K562 (cell line): ENCODE results near the gene FAM161B. TPM values are rescaled to one million over a fixed set of nuclear protein-coding genes. Genes with fewer than 3 reads are reported as not detected.
"Not testable (repeated sequence)": the region's sequence is repeated elsewhere in the genome, so short reads cannot be mapped to it uniquely, and the experiment has no call there.

Experiments
- ATAC-seq: fragments of 200-7000 bp; cut with Tn5 transposase; 3 replicates; pipeline ENCODE4 v1.9.1; 2020; ENCODE audit warnings: moderate library complexity
- BruUV-seq: library from RNA; stranded (reverse); fragments of 400-500 nt; replicated peaks from 2 replicates; lab custom pipeline; 2021; lab: Mats Ljungman, UMichigan
- CTCF ChIA-PET: fragments of 300-600 bp; formaldehyde crosslinking; extraction: SDS; loops from one replicate; lab custom pipeline; 2021; ENCODE audit warnings: low intra/inter-chr PET ratio; lab: Yijun Ruan, JAX
- POLR2A ChIA-PET: fragments of 300-600, 350-650 bp; sonication (Branson Sonifier 250); formaldehyde crosslinking; extraction: SDS; loops from one replicate; lab custom pipeline; 2021; ENCODE audit warnings: antibody characterized with exemption, inconsistent platforms; lab: Yijun Ruan, JAX
- DNase-seq, 4 experiments: peaks; one replicate each; pipeline versions ENCODE4 v3.0.0 to v3.0.0-alpha.2; 2011 to 2018; ENCODE audit warnings: low spot score in 3 of 4, mixed read lengths in 3 of 4; ENCODE audit errors: extremely low read depth in 1 of 4
- FAIRE-seq: peaks from 2 replicates; lab custom pipeline; 2011; peaks lifted over from hg19 to GRCh38; lab: Jason Lieb, UNC
- H2AFZ ChIP-seq: 2 replicates; pipeline ENCODE4 v1.6.0; 2011; ENCODE audit warnings: low read depth, low read length, control low read depth, inconsistent platforms
- H3K27ac ChIP-seq: fragments of 200-600 bp; 3 replicates; pipeline ENCODE4 v1.8.0; 2011; ENCODE audit warnings: low read depth, mild to moderate bottlenecking, control low read depth, inconsistent platforms, low read length, moderate library complexity, mixed read lengths; ENCODE audit errors: extremely low read depth
- H3K27me3 ChIP-seq, 2 experiments: fragments of 300-600 bp in 1 of 2; 2 replicates in 1 of 2; 3 replicates in 1 of 2; pipeline versions ENCODE4 v1.6.0 to v1.8.0; 2011; ENCODE audit warnings: inconsistent platforms in 2 of 2, low read length in 2 of 2, mild to moderate bottlenecking in 1 of 2, mixed read lengths in 1 of 2, moderate library complexity in 1 of 2; ENCODE audit not compliant: control insufficient read depth in 2 of 2, insufficient read depth in 2 of 2
- H3K36me3 ChIP-seq: fragments of 300-600 bp; 3 replicates; pipeline ENCODE4 v1.8.0; 2011; ENCODE audit warnings: mild to moderate bottlenecking, low read length, inconsistent platforms; ENCODE audit not compliant: control insufficient read depth, insufficient read depth
- H3K4me1 ChIP-seq, 2 experiments: fragments of 200-600 bp in 1 of 2; replicated peaks in 1 of 2; 2 replicates in 1 of 2; 3 replicates in 1 of 2; pipeline versions ENCODE4 v1.5.1 to v1.8.0; 2011; ENCODE audit warnings: inconsistent platforms in 2 of 2, low read length in 2 of 2, mild to moderate bottlenecking in 1 of 2, mixed read lengths in 1 of 2, moderate library complexity in 1 of 2; ENCODE audit not compliant: control insufficient read depth in 2 of 2, insufficient read depth in 2 of 2
- H3K4me2 ChIP-seq: 2 replicates; pipeline ENCODE4 v1.6.1; 2011; ENCODE audit warnings: low read length, control low read depth, inconsistent platforms, mixed read lengths; ENCODE audit not compliant: insufficient read depth
- H3K4me3 ChIP-seq: fragments of 200-600 bp; sonication (generic), shearing (Covaris generic); 2 replicates; pipeline ENCODE4 v1.5.1; 2016; ENCODE audit warnings: control low read depth, inconsistent platforms
- H3K79me2 ChIP-seq: fragments of 200-600 bp; 3 replicates; pipeline ENCODE4 v1.8.0; 2011; ENCODE audit warnings: low read length, inconsistent platforms; ENCODE audit not compliant: control insufficient read depth, insufficient read depth
- H3K9ac ChIP-seq, 2 experiments: 2 replicates each; pipeline versions ENCODE4 v1.6.0 to v1.6.1; 2011; ENCODE audit warnings: low read depth in 2 of 2, low read length in 2 of 2, control low read depth in 1 of 2, inconsistent platforms in 1 of 2, mild to moderate bottlenecking in 1 of 2, mixed read lengths in 1 of 2; ENCODE audit not compliant: insufficient read depth in 1 of 2
- H3K9me1 ChIP-seq: one replicate; pipeline ENCODE4 v1.6.0; 2011; ENCODE audit warnings: inconsistent platforms, mild to moderate bottlenecking, low read length, moderate library complexity; ENCODE audit not compliant: control insufficient read depth, insufficient read depth
- H3K9me3 ChIP-seq: replicated peaks from 2 replicates; pipeline ENCODE4 v1.5.1; 2011; ENCODE audit warnings: low read depth, low read length, inconsistent platforms; ENCODE audit not compliant: control insufficient read depth, insufficient read depth
- H4K20me1 ChIP-seq: replicated peaks from 2 replicates; pipeline ENCODE4 v1.6.1; 2011; ENCODE audit warnings: low read length, inconsistent platforms, mixed read lengths; ENCODE audit not compliant: control insufficient read depth, insufficient read depth
- ARID2 ChIP-seq: fragments of 450-650 bp; IDR thresholded peaks from 2 replicates; pipeline ENCODE4 v1.6.1; 2017; ENCODE audit warnings: antibody characterized with exemption, mild to moderate bottlenecking
- BRD4 ChIP-seq: fragments of 200-600 bp; sonication (generic); IDR thresholded peaks from 2 replicates; pipeline ENCODE4 v1.6.1; 2017; ENCODE audit warnings: inconsistent platforms
- EHMT2 ChIP-seq: fragments of 450-650 bp; IDR thresholded peaks from 2 replicates; pipeline ENCODE4 v1.6.1; 2018; ENCODE audit warnings: antibody characterized with exemption
- HOXB6 ChIP-seq: fragments of 250-450 bp; sonication (Bioruptor Pico); IDR thresholded peaks from 2 replicates; pipeline ENCODE4 v1.5.1; 2022; ENCODE audit warnings: mild to moderate bottlenecking, borderline replicate concordance
- POLR3A ChIP-seq: IDR thresholded peaks from 2 replicates; pipeline ENCODE4 v1.6.1; 2011; ENCODE audit warnings: borderline replicate concordance, mild to moderate bottlenecking, moderate library complexity; ENCODE audit not compliant: insufficient read length, insufficient read depth; ENCODE audit errors: extremely low read depth
- TEAD2 ChIP-seq: fragments of 450-650 bp; IDR thresholded peaks from 2 replicates; pipeline ENCODE4 v1.6.1; 2016; ENCODE audit warnings: missing genetic modification characterization, control low read depth, missing compliant biosample characterization
- ZNF184 ChIP-seq: sonication (generic); formaldehyde crosslinking; IDR thresholded peaks from 2 replicates; pipeline ENCODE4 v1.5.0; 2020; ENCODE audit warnings: missing genetic modification reagents
- ZNF696 ChIP-seq: fragments of 250-450 bp; sonication (Bioruptor Pico); conservative IDR thresholded peaks from 2 replicates; pipeline ENCODE4 v1.4.0; 2020; ENCODE audit warnings: mild to moderate bottlenecking, moderate library complexity
- ZSCAN29 ChIP-seq: fragments of 450-650 bp; IDR thresholded peaks from 2 replicates; pipeline ENCODE4 v1.6.1; 2017
- WGBS: fragments of 100-300 bp; shearing (Covaris generic); methylation state at CpG from one replicate; pipeline ENCODE4 v1.1.6; 2016; ENCODE audit warnings: low coverage, mixed read lengths; ENCODE audit not compliant: insufficient coverage; ENCODE audit errors: missing lambda C conversion rate; 5-methylcytosine and 5-hydroxymethylcytosine counted together
- in situ Hi-C: fragments of 300-500 bp; cut with MboI; formaldehyde crosslinking; loops from 4 replicates; pipeline ENCODE4 v1.15.0; 2018; ENCODE audit warnings: inconsistent platforms, mixed read lengths
- intact Hi-C: fragments of 100-400 bp; cut with micrococcal nuclease; formaldehyde crosslinking; loops from 2 replicates; pipeline ENCODE4 v1.14.2; 2022
- polyA plus RNA-seq, 8 experiments: library from polyadenylated mRNA; depleted of rRNA in 4 of 8; stranded (reverse) in 5 of 8; unstranded in 3 of 8; fragments of >200 nt; fragmentation: Nextera tagmentation in 2 of 8; fragmentation: Illumina TruSeq in 1 of 8; extraction: Ambion mirVana in 2 of 8; extraction: Trizol in 1 of 8; gene quantifications; 2 replicates each; pipeline versions ENCODE4 v1.2.1 to v1.2.3, GENCODE V29; 2011 to 2014; ENCODE audit warnings: inconsistent platforms in 1 of 8, missing spikeins in 1 of 8
- total RNA-seq, 7 experiments: library from RNA; depleted of rRNA in 6 of 7; stranded (reverse); fragments of >200 nt in 6 of 7; fragmentation: Illumina TruSeq in 2 of 7; extraction: Trizol in 2 of 7; gene quantifications; 2 replicates each; pipeline versions ENCODE4 v1.2.1 to v1.2.3, GENCODE V29; 2011 to 2021; ENCODE audit warnings: low replicate concordance in 1 of 7
- TF ChIP-seq, protein P1 (sequence below): fragments of 250-450 bp; sonication (Bioruptor Pico); IDR thresholded peaks from 2 replicates; pipeline ENCODE4 v1.9.0; 2021; ENCODE audit warnings: mild to moderate bottlenecking
- TF ChIP-seq, protein P2 (sequence below): sonication (generic); formaldehyde crosslinking; IDR thresholded peaks from 2 replicates; pipeline ENCODE4 v1.8.1; 2022; ENCODE audit warnings: missing genetic modification reagents

Gene FAM161B
- total and polyA plus RNA-seq, 9 of the 15 experiments (the other 6 are each of a cell fraction or from before 2014, with no cell fraction given), result 0.15 to 1.3 (median 0.84) TPM

DNA sequence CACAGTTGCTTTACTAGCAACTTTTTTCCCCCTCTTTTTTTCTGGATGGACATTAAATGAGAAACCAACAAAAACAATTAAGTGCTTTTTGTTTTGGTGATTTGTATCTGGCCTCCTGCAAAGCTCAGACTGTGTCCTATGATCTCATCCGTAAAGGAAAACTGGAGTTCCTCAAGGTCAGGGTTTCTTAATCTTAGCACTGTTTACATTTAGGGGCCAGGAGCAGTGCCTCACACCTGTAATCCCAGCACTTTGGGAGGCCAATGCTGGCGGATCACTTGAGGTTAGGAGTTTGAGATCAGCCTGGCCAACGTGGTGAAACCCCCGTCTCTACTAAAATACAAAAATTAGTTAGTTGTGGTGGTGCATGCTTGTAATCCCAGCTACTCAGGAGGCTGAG is 41.2 kb upstream of the FAM161B start (continued):
- TF ChIP-seq ZNF696 (CRISPR knock-in tag), result no peak
- TF ChIP-seq, protein P1, sequence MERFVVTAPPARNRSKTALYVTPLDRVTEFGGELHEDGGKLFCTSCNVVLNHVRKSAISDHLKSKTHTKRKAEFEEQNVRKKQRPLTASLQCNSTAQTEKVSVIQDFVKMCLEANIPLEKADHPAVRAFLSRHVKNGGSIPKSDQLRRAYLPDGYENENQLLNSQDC, result no peak
- no peak for TF ChIP-seq TEAD2
- no peak for TF ChIP-seq EHMT2
- TF ChIP-seq ZSCAN29, result no peak
- no peak for TF ChIP-seq POLR3A
- TF ChIP-seq, protein P2, sequence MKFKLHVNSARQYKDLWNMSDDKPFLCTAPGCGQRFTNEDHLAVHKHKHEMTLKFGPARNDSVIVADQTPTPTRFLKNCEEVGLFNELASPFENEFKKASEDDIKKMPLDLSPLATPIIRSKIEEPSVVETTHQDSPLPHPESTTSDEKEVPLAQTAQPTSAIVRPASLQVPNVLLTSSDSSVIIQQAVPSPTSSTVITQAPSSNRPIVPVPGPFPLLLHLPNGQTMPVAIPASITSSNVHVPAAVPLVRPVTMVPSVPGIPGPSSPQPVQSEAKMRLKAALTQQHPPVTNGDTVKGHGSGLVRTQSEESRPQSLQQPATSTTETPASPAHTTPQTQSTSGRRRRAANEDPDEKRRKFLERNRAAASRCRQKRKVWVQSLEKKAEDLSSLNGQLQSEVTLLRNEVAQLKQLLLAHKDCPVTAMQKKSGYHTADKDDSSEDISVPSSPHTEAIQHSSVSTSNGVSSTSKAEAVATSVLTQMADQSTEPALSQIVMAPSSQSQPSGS (CRISPR knock-in tag), result no peak
- TF ChIP-seq ZNF184 (CRISPR knock-in tag), result no peak
- TF ChIP-seq HOXB6, result no peak
- no peak for TF ChIP-seq ARID2
- TF ChIP-seq BRD4, result no peak

DNA sequence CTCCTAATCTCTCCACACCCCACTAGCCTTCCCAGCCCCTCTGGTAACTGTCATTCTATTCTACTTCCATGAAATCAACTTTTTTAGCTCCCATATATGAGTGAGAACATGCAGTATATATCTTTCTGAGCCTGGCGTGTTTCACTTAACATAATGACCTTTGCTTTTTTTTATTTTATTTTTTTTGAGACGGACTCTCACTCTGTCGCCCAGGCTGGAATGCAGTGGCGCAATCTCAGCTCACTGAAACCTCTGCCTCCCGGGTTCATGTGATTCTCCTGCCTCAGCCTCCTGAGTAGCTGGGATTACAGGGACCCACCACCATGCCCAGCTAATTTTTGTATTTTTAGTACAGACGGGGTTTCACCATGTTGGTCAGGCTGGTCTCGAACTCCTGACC is 38.8 kb upstream of the FAM161B start:
- DNase-seq, H2AFZ ChIP-seq, H3K9me1 ChIP-seq, H3K4me1 ChIP-seq, H3K27me3 ChIP-seq, in situ Hi-C loops, H3K9ac ChIP-seq, H3K27ac ChIP-seq, FAIRE-seq, H3K4me3 ChIP-seq, H3K9me3 ChIP-seq, CTCF ChIA-PET, H3K4me2 ChIP-seq, intact Hi-C loops, BruUV-seq, H3K79me2 ChIP-seq, H4K20me1 ChIP-seq, ATAC-seq: not testable (repeated sequence)
- peaks cover 19% of the 10 kb centered on the region; the same call in 2 of the 3 replicates for H3K36me3 ChIP-seq
- 81% methylated on average over 5 of the region's 7 CpGs for WGBS
- POLR2A ChIA-PET, result interaction anchor here (0.6 to 1.0 kb wide), 3 partner anchors 13 to 203 kb away, joined by 3 read pairs; no protein-coding TSS in a partner anchor
